Suprapubic skin (tissue), 4 donors: ENCODE data around the gene DAB2IP. TPM values are rescaled to one million over a fixed set of nuclear protein-coding genes. Genes with fewer than 3 reads are reported as not detected.

ENCODE experiments used
- DNase-seq, 2 donors: peaks; one replicate each; pipeline ENCODE4 v3.0.0-alpha.2; 2019; ENCODE audit warnings: low spot score in 2 of 2
- H3K27ac ChIP-seq: fragments of 200-600 bp; sonication (generic); one replicate; pipeline ENCODE4 v1.5.1; 2019
- H3K27me3 ChIP-seq: fragments of 200-600 bp; sonication (generic); one replicate; pipeline ENCODE4 v1.5.1; 2019
- H3K36me3 ChIP-seq: fragments of 200-600 bp; sonication (generic); one replicate; pipeline ENCODE4 v1.5.1; 2019
- H3K4me1 ChIP-seq: fragments of 200-600 bp; sonication (generic); one replicate; pipeline ENCODE4 v1.5.1; 2019
- H3K4me3 ChIP-seq: fragments of 200-600 bp; sonication (generic); one replicate; pipeline ENCODE4 v1.5.1; 2019; ENCODE audit warnings: mild to moderate bottlenecking
- H3K9me3 ChIP-seq: fragments of 200-600 bp; sonication (generic); one replicate; pipeline ENCODE4 v1.5.1; 2019
- CTCF ChIP-seq, 2 donors: fragments of 200-600 bp in 1 of 2; fragments of 450-650 bp in 1 of 2; sonication (generic) in 1 of 2; IDR thresholded peaks; one replicate each; pipeline ENCODE4 v1.5.1; 2016 to 2019; ENCODE audit warnings: antibody characterized with exemption in 2 of 2, mild to moderate bottlenecking in 1 of 2, moderate library complexity in 1 of 2
- EP300 ChIP-seq: sonication (generic); formaldehyde crosslinking; IDR thresholded peaks from one replicate; pipeline ENCODE4 v1.6.1; 2017; ENCODE audit warnings: antibody characterized with exemption
- POLR2A ChIP-seq, 2 donors: fragments of 450-650 bp; IDR thresholded peaks; one replicate each; pipeline ENCODE4 v1.6.1; 2017; ENCODE audit warnings: antibody characterized with exemption in 2 of 2, mild to moderate bottlenecking in 2 of 2, moderate library complexity in 2 of 2
- POLR2AphosphoS5 ChIP-seq, 3 donors: sonication (generic); formaldehyde crosslinking; IDR thresholded peaks; one replicate each; pipeline ENCODE4 v1.6.1; 2017; ENCODE audit warnings: antibody characterized with exemption in 3 of 3
- WGBS: methylation state at CpG from one replicate; pipeline ENCODE4 v1.1.5; 2018; 5-methylcytosine and 5-hydroxymethylcytosine counted together
- total RNA-seq, 4 donors: library from RNA; depleted of rRNA; stranded (reverse); fragments of >200 nt; gene quantifications; one replicate each; pipeline ENCODE4 v1.1.0, GENCODE V29; 2016

Gene DAB2IP
- total RNA-seq, 4 donors from 2014 or later = 47.6 to 55.6 (median 50.3) TPM

GRCh38 chr9:121751686-121752445, 100.4 kb downstream of the DAB2IP start:
- no peaks in the 10 kb centered on the region for H3K9me3 ChIP-seq
- H3K27me3 ChIP-seq = no peaks in the 10 kb centered on the region
- H3K27ac ChIP-seq = peak overlapping the region; percentile 50
- peaks cover 74% of the 10 kb centered on the region for H3K4me1 ChIP-seq
- WGBS = 82% methylated on average over 10 of the region's 13 CpGs
- no peak for DNase-seq
- no peak for TF ChIP-seq POLR2AphosphoS5 (IDR thresholded peaks at IDR 0.05)
- TF ChIP-seq POLR2A (IDR thresholded peaks at IDR 0.05) = no peak
- TF ChIP-seq EP300 = no peak
- no peak for TF ChIP-seq CTCF (IDR thresholded peaks at IDR 0.05)
- peaks cover 3% of the 10 kb centered on the region for H3K36me3 ChIP-seq
- H3K4me3 ChIP-seq = no peak overlapping the region

GRCh38 chr9:121752929-121753328, 101.5 kb downstream of the DAB2IP start:
- WGBS = 92% methylated on average over 6 of the region's 9 CpGs
- Histone ChIP-seq H3K4me3 (no peak overlapping the region), H3K27me3 (no peaks in the 10 kb centered on the region), H3K27ac (no peak overlapping the region), H3K9me3 (no peaks in the 10 kb centered on the region), H3K36me3 (peaks cover 13% of the 10 kb centered on the region), H3K4me1 (peaks cover 71% of the 10 kb centered on the region)
- TF ChIP-seq POLR2AphosphoS5 (IDR thresholded peaks at IDR 0.05) = no peak
- TF ChIP-seq POLR2A (IDR thresholded peaks at IDR 0.05) = no peak
- no peak for TF ChIP-seq CTCF (IDR thresholded peaks at IDR 0.05)
- TF ChIP-seq EP300 = no peak
- DNase-seq = no peak

- DNase-seq = no peak
- H3K36me3 ChIP-seq = peaks cover 24% of the 10 kb centered on the region
- no peaks in the 10 kb centered on the region for H3K9me3 ChIP-seq
- H3K27ac ChIP-seq = peak overlapping the region; percentile 37
- H3K27me3 ChIP-seq = no peaks in the 10 kb centered on the region
- 59% methylated on average over 6 of the region's 12 CpGs for WGBS
- H3K4me1 ChIP-seq = peaks cover 61% of the 10 kb centered on the region
- H3K4me3 ChIP-seq = no peak overlapping the region
- no peak for TF ChIP-seq POLR2AphosphoS5 (IDR thresholded peaks at IDR 0.05)
- no peak for TF ChIP-seq EP300
- no peak for TF ChIP-seq CTCF (IDR thresholded peaks at IDR 0.05)
- no peak for TF ChIP-seq POLR2A (IDR thresholded peaks at IDR 0.05)
These were observed 102.6 kb downstream of the DAB2IP start for GRCh38 chr9:121753802-121754654.

- WGBS = 56% methylated on average over 9 of the region's 15 CpGs
- Histone ChIP-seq H3K4me3 (no peak overlapping the region), H3K36me3 (peaks cover 32% of the 10 kb centered on the region), H3K4me1 (peaks cover 54% of the 10 kb centered on the region), H3K9me3 (no peaks in the 10 kb centered on the region), H3K27me3 (no peaks in the 10 kb centered on the region), H3K27ac (peak overlapping the region; percentile 37)
- DNase-seq = no peak
- TF ChIP-seq CTCF (IDR thresholded peaks at IDR 0.05) (no peak), POLR2AphosphoS5 (IDR thresholded peaks at IDR 0.05) (no peak), POLR2A (IDR thresholded peaks at IDR 0.05) (no peak), EP300 (no peak)
These were observed 103.4 kb downstream of the DAB2IP start for GRCh38 chr9:121754655-121755436.
